GM12892 (cell line): ENCODE results near the gene SPAG8.

Experiments used
- DNase-seq: peaks from one replicate; pipeline ENCODE4 v3.0.0; 2011; ENCODE audit not compliant: insufficient read length
- FAIRE-seq: peaks from 2 replicates; lab custom pipeline; 2011; peaks lifted over from hg19 to GRCh38; lab: Jason Lieb, UNC
- POLR2A ChIP-seq: IDR thresholded peaks from 2 replicates; pipeline ENCODE4 v1.6.1; 2011; ENCODE audit warnings: low read depth, low read length, control low read depth
- POLR2AphosphoS5 ChIP-seq: IDR thresholded peaks from 2 replicates; pipeline ENCODE4 v1.6.1; 2011; ENCODE audit warnings: low read depth, low read length, control low read depth
- TAF1 ChIP-seq: IDR thresholded peaks from 2 replicates; pipeline ENCODE4 v1.6.1; 2011; ENCODE audit warnings: low read depth, mild to moderate bottlenecking, control low read depth, low read length, borderline replicate concordance

SPAG8 gene

DNA sequence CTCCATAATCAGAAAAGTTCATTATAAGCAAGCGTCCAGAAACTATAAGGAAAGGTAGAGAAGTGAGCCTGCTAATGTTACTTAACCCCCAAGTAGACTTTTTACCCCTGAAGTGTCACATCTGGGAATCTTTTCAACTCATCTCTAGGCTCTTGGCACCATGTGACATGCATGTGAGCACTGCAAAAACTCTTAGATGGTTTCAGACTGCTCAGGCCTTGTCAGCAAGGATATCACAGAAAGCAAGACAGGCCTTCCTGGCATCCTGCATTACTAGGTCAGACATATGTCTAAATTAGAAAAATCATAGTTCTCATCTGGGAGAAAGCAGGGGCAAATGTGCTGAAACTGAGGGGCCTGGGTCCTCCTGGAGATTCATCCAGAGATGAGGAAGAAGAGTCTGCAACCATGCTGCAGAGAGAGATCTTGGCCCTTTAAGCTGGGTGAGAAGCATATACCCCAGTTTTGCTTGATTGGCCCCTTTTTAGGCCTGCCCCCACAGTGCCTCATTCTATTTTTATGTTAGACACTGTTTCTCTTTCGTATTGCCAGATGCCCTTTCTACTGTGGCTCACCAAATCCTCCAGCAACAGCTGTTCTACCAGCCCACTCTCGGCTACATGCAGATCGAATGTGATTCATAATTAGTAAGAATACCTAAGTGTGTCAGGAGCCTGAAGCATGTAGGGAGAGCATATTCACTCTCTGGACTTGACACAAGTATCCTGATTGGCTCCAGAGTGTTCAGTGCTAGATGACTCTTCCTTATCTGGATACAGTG lies 35.9 kb upstream of the SPAG8 start:
- TF ChIP-seq POLR2A, result no peak
- TF ChIP-seq TAF1, result no peak
- TF ChIP-seq POLR2AphosphoS5, result 0 out of 2 replicates have a peak, but pooled peaks have one; percentile 50
- FAIRE-seq, result peak; percentile 97
- peak; percentile 66 for DNase-seq

DNA sequence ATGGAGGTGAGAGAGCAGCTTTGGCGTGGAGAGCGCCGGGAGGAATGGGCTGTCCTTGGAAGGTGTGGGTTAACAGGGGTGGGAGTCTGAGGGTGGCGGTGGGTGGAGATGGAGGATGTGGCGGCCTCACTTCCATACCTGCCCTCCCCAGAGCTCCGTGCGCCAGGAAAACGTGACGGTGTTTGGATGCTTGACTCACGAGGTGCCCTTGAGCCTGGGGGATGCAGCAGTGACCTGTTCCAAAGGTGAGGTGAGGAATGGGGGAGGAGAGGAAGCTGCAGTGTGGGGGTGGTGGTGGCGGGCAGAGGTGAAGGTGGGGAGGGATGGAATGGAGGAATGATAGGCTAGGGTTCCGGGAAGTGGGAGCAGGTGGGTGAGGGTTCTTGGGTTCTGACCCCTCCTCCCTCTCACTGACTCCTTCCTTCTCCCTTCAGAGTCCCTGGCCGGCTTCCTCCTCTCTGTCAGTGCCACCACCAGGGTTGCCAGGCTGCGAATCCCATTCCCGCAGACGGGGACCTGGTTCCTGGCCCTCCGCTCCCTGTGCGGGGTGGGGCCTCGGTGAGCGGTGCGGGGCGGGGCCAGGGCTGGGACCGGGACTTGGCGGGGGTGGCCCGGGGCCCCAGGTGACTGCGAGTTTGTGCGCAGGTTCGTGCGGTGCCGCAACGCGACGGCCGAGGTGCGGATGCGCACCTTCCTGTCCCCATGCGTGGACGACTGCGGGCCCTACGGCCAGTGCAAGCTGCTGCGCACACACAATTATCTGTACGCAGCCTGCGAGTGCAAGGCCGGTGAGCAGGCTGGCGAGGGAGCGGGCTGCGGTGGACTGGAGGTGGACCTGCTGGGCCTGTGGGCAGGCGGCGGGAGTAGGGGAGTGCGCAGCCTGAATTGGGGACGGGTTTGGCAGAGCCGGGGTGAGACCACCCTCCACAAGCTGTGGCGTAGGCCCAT lies 34.0 kb upstream of the SPAG8 start:
- FAIRE-seq (no peak), DNase-seq (no peak)
- TF ChIP-seq POLR2AphosphoS5, result no peak
- TF ChIP-seq TAF1, result no peak
- no peak for TF ChIP-seq POLR2A

DNA sequence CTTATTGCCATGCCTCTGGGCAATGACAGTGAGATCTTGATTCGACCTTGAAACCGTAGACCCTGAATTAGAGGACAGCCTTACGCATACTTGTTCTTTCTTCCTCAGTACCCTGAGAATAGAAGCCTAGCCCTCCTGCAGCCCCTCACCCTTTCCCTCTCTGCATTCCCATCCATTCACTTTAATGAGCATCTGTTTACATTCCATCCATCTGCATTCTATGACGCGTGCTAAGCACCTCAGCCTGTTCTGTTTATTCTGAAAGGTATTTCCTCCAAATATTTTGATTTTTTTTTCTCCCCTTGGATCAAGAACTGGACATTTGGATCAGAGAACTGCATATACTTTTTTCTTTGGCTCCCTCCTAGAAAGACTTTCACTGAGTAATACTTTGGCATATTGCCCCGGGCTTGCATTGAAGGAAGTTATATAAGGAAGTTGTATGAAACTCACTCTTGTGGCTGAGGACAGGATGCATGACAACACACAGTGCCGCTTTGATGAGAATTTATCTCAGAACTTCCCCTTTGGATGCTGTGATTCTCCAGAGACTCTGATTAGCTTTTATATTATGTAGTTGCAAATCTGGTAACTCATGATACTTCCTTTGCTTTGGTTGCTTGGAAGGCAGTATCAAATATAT lies 32.7 kb upstream of the SPAG8 start:
- FAIRE-seq (peak; percentile 70), DNase-seq (no peak)

GRCh38 chr9:35842795-35843194 lies 30.7 kb upstream of the SPAG8 start:
- DNase-seq, result no peak
- TF ChIP-seq POLR2A (no peak), TAF1 (no peak), POLR2AphosphoS5 (no peak)
- peak; percentile 95 for FAIRE-seq

More for the DNA sequence above, 32.7 kb upstream of the SPAG8 start:
- no peak for TF ChIP-seq TAF1
- no peak for TF ChIP-seq POLR2A
- TF ChIP-seq POLR2AphosphoS5, result no peak

- no peak for DNase-seq
- FAIRE-seq, result peak; percentile 17
- TF ChIP-seq TAF1, result no peak
- TF ChIP-seq POLR2A, result no peak
- TF ChIP-seq POLR2AphosphoS5, result no peak
Measured at GRCh38 chr9:35842020-35842745, 30.1 kb upstream of the SPAG8 start.

GRCh38 chr9:35841645-35841900 lies 29.5 kb upstream of the SPAG8 start:
- TF ChIP-seq TAF1, result no peak
- TF ChIP-seq POLR2A, result no peak
- no peak for TF ChIP-seq POLR2AphosphoS5
- no peak for DNase-seq
- no peak for FAIRE-seq

GRCh38 chr9:35840881-35841644 lies 29.0 kb upstream of the SPAG8 start:
- DNase-seq, result no peak
- FAIRE-seq, result no peak
- TF ChIP-seq POLR2AphosphoS5, result no peak
- TF ChIP-seq TAF1, result no peak
- TF ChIP-seq POLR2A, result no peak

DNA sequence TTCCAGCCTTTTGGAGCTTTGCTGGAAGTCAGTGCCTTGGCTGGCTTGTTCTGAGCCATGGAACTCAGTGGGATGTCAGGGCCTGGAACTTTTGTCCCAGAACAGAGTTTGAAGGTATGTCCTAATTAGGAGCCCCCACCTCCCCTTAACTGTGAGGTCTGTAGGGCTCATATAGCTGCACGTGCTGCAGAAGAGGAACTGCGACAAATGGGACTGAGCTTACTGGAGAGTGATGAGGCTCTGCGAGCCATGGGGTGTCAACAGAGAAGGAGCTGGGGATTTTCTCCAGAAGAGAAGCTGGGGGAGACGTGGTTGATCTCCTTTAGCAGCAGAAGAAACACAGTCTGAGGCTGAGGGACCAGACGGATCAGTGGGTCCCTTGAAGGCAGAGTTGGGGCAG lies 27.9 kb upstream of the SPAG8 start:
- TF ChIP-seq POLR2AphosphoS5, result no peak
- no peak for TF ChIP-seq POLR2A
- TF ChIP-seq TAF1, result no peak
- no peak for DNase-seq
- no peak for FAIRE-seq

DNA sequence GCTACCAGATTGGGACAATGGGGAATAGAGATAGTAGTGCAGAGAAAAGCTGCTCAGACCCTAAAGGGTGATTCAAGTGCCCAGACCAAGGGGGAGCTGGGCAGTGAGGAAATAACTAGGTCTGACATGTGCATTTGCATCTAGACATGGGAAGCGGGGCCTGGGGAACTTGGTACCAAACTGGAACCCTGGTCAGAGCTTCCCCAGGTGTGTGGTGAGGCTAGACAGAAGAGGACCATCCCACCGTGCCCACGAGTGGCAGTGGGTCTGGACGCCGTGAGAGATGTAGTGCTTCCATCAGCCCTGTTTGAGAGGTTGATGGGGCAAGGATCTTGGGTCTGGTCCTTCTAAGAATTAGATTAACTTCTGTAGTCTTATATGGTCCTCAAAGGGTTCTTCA lies 24.5 kb upstream of the SPAG8 start:
- DNase-seq (no peak), FAIRE-seq (no peak)
- no peak for TF ChIP-seq POLR2AphosphoS5
- TF ChIP-seq POLR2A, result no peak
- TF ChIP-seq TAF1, result no peak

GRCh38 chr9:35835766-35836165 lies 23.7 kb upstream of the SPAG8 start:
- DNase-seq (no peak), FAIRE-seq (peak; percentile 60)
- TF ChIP-seq POLR2AphosphoS5 (no peak), POLR2A (no peak), TAF1 (no peak)

- no peak for TF ChIP-seq TAF1
- TF ChIP-seq POLR2AphosphoS5, result no peak
- TF ChIP-seq POLR2A, result no peak
- FAIRE-seq, result no peak
- DNase-seq, result no peak
Measured at GRCh38 chr9:35835216-35835632, 23.2 kb upstream of the SPAG8 start.
